GM23338 (cell line): Measurements from ENCODE around the gene RILP. TPM values are rescaled to one million over a fixed set of nuclear protein-coding genes. Genes with fewer than 3 reads are reported as not detected.
A peak's percentile ranks its signal among the peaks of the same experiment; 100 is the strongest.
"Not testable (repeated sequence)": the region's sequence is repeated elsewhere in the genome, so short reads cannot be mapped to it uniquely, and the experiment has no call there.

Experiments used
- ATAC-seq: fragments of 200-7000 bp; cut with Tn5 transposase; 3 replicates; pipeline ENCODE4 v1.9.1; 2020
- DNase-seq: peaks from one replicate; pipeline ENCODE4 v3.0.0-alpha.2; 2015; ENCODE audit warnings: low spot score
- H2AFZ ChIP-seq: fragments of 200-600 bp; sonication (generic); 2 replicates; pipeline ENCODE4 v1.8.0; 2016; ENCODE audit warnings: antibody characterized with exemption, mild to moderate bottlenecking, moderate library complexity
- H3F3A ChIP-seq: fragments of 200-600 bp; sonication (generic); replicated peaks from 2 replicates; pipeline ENCODE4 v1.8.0; 2017; ENCODE audit warnings: antibody characterized with exemption, mixed run types, low read depth
- H3K27ac ChIP-seq: fragments of 200-600 bp; sonication (generic); 2 replicates; pipeline ENCODE4 v1.6.1; 2016; ENCODE audit warnings: low read depth
- H3K27me3 ChIP-seq: fragments of 200-600 bp; sonication (generic); 2 replicates; pipeline ENCODE4 v1.8.0; 2016; ENCODE audit warnings: mild to moderate bottlenecking, mixed run types, moderate library complexity; ENCODE audit not compliant: insufficient read depth
- H3K36me3 ChIP-seq: fragments of 200-600 bp; sonication (generic); 2 replicates; pipeline ENCODE4 v1.8.0; 2016; ENCODE audit warnings: mild to moderate bottlenecking; ENCODE audit not compliant: insufficient read depth
- H3K4me1 ChIP-seq: fragments of 200-600 bp; sonication (generic); 2 replicates; pipeline ENCODE4 v1.8.0; 2016; ENCODE audit warnings: mild to moderate bottlenecking, moderate library complexity; ENCODE audit not compliant: insufficient read depth
- H3K4me2 ChIP-seq: fragments of 200-600 bp; sonication (generic); 2 replicates; pipeline ENCODE4 v1.7.1; 2017; ENCODE audit warnings: mixed run types
- H3K4me3 ChIP-seq: fragments of 200-600 bp; sonication (generic); 2 replicates; pipeline ENCODE4 v1.6.1; 2016; ENCODE audit warnings: mixed run types
- H3K79me2 ChIP-seq: fragments of 200-600 bp; sonication (generic); replicated peaks from 2 replicates; pipeline ENCODE4 v1.8.0; 2017; ENCODE audit warnings: mild to moderate bottlenecking; ENCODE audit not compliant: insufficient read depth
- H3K9me2 ChIP-seq: fragments of 200-600 bp; sonication (generic); 2 replicates; pipeline ENCODE4 v1.8.0; 2017; ENCODE audit not compliant: insufficient read depth
- H4K20me1 ChIP-seq: fragments of 200-600 bp; sonication (generic); replicated peaks from 2 replicates; pipeline ENCODE4 v1.8.0; 2017; ENCODE audit warnings: mild to moderate bottlenecking; ENCODE audit not compliant: insufficient read depth
- H3K27ac Mint-ChIP-seq: 2 replicates; pipeline ENCODE4 v1.8.0; 2020; ENCODE audit warnings: inconsistent platforms, mild to moderate bottlenecking, moderate library complexity, mixed read lengths
- H3K27me3 Mint-ChIP-seq: 3 replicates; pipeline ENCODE4 v1.8.0; 2022; ENCODE audit warnings: low read depth, mild to moderate bottlenecking, moderate library complexity, mixed read lengths, inconsistent platforms; ENCODE audit not compliant: insufficient read depth, poor library complexity
- H3K36me3 Mint-ChIP-seq: 3 replicates; pipeline ENCODE4 v1.8.0; 2021; ENCODE audit warnings: low read depth, mild to moderate bottlenecking, inconsistent platforms, moderate library complexity, mixed read lengths
- H3K4me1 Mint-ChIP-seq: 3 replicates; pipeline ENCODE4 v1.8.0; 2020; ENCODE audit warnings: mild to moderate bottlenecking, inconsistent platforms, mixed read lengths
- H3K4me3 Mint-ChIP-seq: 3 replicates; pipeline ENCODE4 v1.8.0; 2021; ENCODE audit warnings: moderate library complexity, mild to moderate bottlenecking, inconsistent platforms, mixed read lengths
- H3K9me3 Mint-ChIP-seq: 3 replicates; pipeline ENCODE4 v1.8.0; 2020; ENCODE audit warnings: moderate library complexity, mild to moderate bottlenecking, inconsistent platforms, mixed read lengths
- EZH2 ChIP-seq: fragments of 200-600 bp; sonication (generic); IDR thresholded peaks from one replicate; pipeline ENCODE4 v1.8.0; 2017; ENCODE audit warnings: antibody characterized with exemption, mild to moderate bottlenecking, low read depth; ENCODE audit not compliant: unreplicated experiment
- NANOG ChIP-seq: IDR thresholded peaks from 2 replicates; pipeline ENCODE4 v1.6.1; 2016; ENCODE audit warnings: antibody characterized with exemption, borderline replicate concordance
- POLR2AphosphoS5 ChIP-seq: IDR thresholded peaks from 2 replicates; pipeline ENCODE4 v1.6.1; 2016; ENCODE audit warnings: antibody characterized with exemption, low read depth
- STAT1 ChIP-seq: IDR thresholded peaks from one replicate; pipeline ENCODE4 v1.6.1; 2016; ENCODE audit warnings: antibody characterized with exemption; ENCODE audit not compliant: unreplicated experiment
- ZNF331 ChIP-seq: fragments of 250-450 bp; sonication (Bioruptor Pico); IDR thresholded peaks from 2 replicates; pipeline ENCODE4 v1.5.0; 2020; ENCODE audit warnings: low read depth, mild to moderate bottlenecking, moderate library complexity
- polyA plus RNA-seq: library from polyadenylated mRNA; unstranded; fragments of >200 nt; fragmentation: Nextera tagmentation; extraction: Ambion mirVana; gene quantifications from 2 replicates; pipeline ENCODE4 v1.2.1, GENCODE V29; 2016
- total RNA-seq: library from RNA; depleted of rRNA; stranded (reverse); fragments of >200 nt; shearing (Covaris generic); gene quantifications from 2 replicates; pipeline ENCODE4 v1.2.3, GENCODE V29; 2014
- TF ChIP-seq, protein P1 (sequence below), 2 experiments: fragments of 200-600 bp in 1 of 2; sonication (generic) in 1 of 2; conservative IDR thresholded peaks; 2 replicates each; pipeline versions ENCODE4 v1.5.1 to v1.6.1; 2016 to 2017; ENCODE audit warnings: antibody characterized with exemption in 2 of 2, low read depth in 2 of 2, mild to moderate bottlenecking in 2 of 2, moderate library complexity in 1 of 2

The RILP gene
- total and polyA plus RNA-seq, 2 experiments from 2014 or later = 9.2 to 10.8 TPM

- DNase-seq (no peak), ATAC-seq (no peak)
- Histone ChIP-seq H3K27me3 (no peaks in the 10 kb centered on the region), H3K36me3 (peaks cover 50% of the 10 kb centered on the region), H3K27ac (no peak overlapping the region), H3K4me2 (peak overlapping the region; percentile 97), H3K4me1 (peaks cover 5% of the 10 kb centered on the region), H4K20me1 (peaks cover 34% of the 10 kb centered on the region), H3K79me2 (peaks cover 37% of the 10 kb centered on the region), H3F3A (peaks cover 7% of the 10 kb centered on the region; the same call in 1 of the 2 replicates), H2AFZ (no peak overlapping the region), H3K9me2 (no peaks in the 10 kb centered on the region), H3K4me3 (peak overlapping the region; percentile 86)
- Mint-ChIP-seq H3K27me3 (peaks cover 15% of the 10 kb centered on the region), H3K9me3 (peaks cover 4% of the 10 kb centered on the region; the same call in 2 of the 3 replicates), H3K27ac (no peak overlapping the region), H3K36me3 (peaks cover 61% of the 10 kb centered on the region), H3K4me3 (peak overlapping the region; percentile 96), H3K4me1 (peaks cover 10% of the 10 kb centered on the region; the same call in 2 of the 3 replicates)
- TF ChIP-seq EZH2 (no peak), STAT1 (no peak), ZNF331 (CRISPR knock-in tag) (no peak)
Measured at GRCh38 chr17:1683459-1683858, 33.8 kb upstream of the RILP start.

DNA sequence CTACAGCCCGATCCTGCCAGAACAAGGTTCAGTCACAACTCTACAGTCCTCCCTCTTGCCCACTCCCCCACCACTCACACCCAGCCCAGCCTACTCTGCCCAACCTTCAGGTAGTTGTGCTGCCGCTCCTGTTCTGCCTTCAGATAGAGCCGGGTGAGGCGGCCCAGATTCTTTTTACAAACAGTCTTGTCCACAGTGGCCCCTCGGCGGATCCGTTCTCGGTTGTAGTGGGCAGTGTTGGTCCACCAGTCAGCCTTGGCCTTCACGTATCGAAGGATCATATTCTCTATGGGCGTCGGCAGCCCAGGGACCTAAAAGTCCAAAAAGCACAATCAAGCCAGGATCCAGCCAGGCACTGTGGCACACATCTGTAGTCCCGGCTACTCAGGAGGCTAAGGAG, 26.7 kb upstream of the RILP start:
- Histone ChIP-seq H3K4me2 (no peak overlapping the region), H3K4me3 (no peak overlapping the region), H3K79me2 (0 out of 2 replicates have a peak, but pooled peaks cover 7% of the 10 kb centered on the region), H3K27me3 (no peaks in the 10 kb centered on the region), H3K36me3 (peaks cover 94% of the 10 kb centered on the region), H3K4me1 (no peaks in the 10 kb centered on the region), H4K20me1 (peaks cover 45% of the 10 kb centered on the region), H2AFZ (no peak overlapping the region), H3K9me2 (no peaks in the 10 kb centered on the region), H3K27ac (no peak overlapping the region), H3F3A (peaks cover 9% of the 10 kb centered on the region; the same call in 1 of the 2 replicates)
- Mint-ChIP-seq H3K36me3 (peaks cover 96% of the 10 kb centered on the region), H3K4me1 (no peaks in the 10 kb centered on the region), H3K27me3 (peaks cover 3% of the 10 kb centered on the region), H3K4me3 (no peak overlapping the region), H3K27ac (no peak overlapping the region), H3K9me3 (no peaks in the 10 kb centered on the region)
- TF ChIP-seq, protein P1, sequence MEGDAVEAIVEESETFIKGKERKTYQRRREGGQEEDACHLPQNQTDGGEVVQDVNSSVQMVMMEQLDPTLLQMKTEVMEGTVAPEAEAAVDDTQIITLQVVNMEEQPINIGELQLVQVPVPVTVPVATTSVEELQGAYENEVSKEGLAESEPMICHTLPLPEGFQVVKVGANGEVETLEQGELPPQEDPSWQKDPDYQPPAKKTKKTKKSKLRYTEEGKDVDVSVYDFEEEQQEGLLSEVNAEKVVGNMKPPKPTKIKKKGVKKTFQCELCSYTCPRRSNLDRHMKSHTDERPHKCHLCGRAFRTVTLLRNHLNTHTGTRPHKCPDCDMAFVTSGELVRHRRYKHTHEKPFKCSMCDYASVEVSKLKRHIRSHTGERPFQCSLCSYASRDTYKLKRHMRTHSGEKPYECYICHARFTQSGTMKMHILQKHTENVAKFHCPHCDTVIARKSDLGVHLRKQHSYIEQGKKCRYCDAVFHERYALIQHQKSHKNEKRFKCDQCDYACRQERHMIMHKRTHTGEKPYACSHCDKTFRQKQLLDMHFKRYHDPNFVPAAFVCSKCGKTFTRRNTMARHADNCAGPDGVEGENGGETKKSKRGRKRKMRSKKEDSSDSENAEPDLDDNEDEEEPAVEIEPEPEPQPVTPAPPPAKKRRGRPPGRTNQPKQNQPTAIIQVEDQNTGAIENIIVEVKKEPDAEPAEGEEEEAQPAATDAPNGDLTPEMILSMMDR (conservative IDR thresholded peaks at IDR 0.05; ENCODE audit: low read depth in 2 of 2) = no peak
- TF ChIP-seq NANOG = no peak
- DNase-seq (no peak), ATAC-seq (no peak)

GRCh38 chr17:1673041-1673785, 23.5 kb upstream of the RILP start:
- H3K9me3 Mint-ChIP-seq = no peaks in the 10 kb centered on the region
- no peaks in the 10 kb centered on the region for H3K9me2 ChIP-seq
- TF ChIP-seq, protein P1 (conservative IDR thresholded peaks at IDR 0.05; ENCODE audit: low read depth in 2 of 2) = no peak
- 0 out of 2 replicates have a peak, but pooled peaks have one; percentile 32 for TF ChIP-seq POLR2AphosphoS5
- no peak overlapping the region for H3K4me3 ChIP-seq
- DNase-seq (no peak), ATAC-seq (no peak)
- no peak overlapping the region for H2AFZ ChIP-seq
- peaks cover 38% of the 10 kb centered on the region for H4K20me1 ChIP-seq
- H3K27ac ChIP-seq = no peak overlapping the region
- no peaks in the 10 kb centered on the region for H3K4me1 ChIP-seq
- no peaks in the 10 kb centered on the region for H3K4me1 Mint-ChIP-seq
- peaks cover 90% of the 10 kb centered on the region for H3K36me3 ChIP-seq
- H3K4me2 ChIP-seq = no peak overlapping the region
- H3K27me3 Mint-ChIP-seq = peaks cover 6% of the 10 kb centered on the region
- peaks cover 96% of the 10 kb centered on the region for H3K36me3 Mint-ChIP-seq
- H3K79me2 ChIP-seq = peaks cover 8% of the 10 kb centered on the region; the same call in 1 of the 2 replicates
- H3K4me3 Mint-ChIP-seq = no peak overlapping the region
- H3F3A ChIP-seq = peaks cover 16% of the 10 kb centered on the region
- H3K27me3 ChIP-seq = no peaks in the 10 kb centered on the region
- H3K27ac Mint-ChIP-seq = no peak overlapping the region

DNA sequence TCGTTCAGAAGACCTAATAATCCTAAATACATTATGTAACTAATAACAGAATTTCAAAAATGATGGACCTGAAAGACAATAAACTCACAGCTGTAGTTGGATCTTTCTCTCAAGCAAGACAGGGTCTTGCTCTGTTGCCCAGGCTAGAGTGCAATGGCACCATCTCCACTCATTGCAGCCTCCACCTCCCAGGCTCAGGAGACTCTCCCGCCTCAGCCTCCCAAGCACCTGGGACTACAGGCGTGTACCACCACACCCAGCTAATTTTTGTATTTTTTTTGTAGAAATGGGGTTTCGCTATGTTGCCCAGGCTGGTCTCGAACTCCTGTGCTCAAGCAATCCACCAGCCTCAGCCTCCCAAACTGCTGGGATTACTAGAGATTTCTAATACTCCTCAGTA, 14.3 kb upstream of the RILP start:
- H4K20me1 ChIP-seq = peaks cover 20% of the 10 kb centered on the region
- H3K27ac ChIP-seq, H3K4me1 Mint-ChIP-seq: not testable (repeated sequence)

More for the DNA sequence above, 14.3 kb upstream of the RILP start:
- DNase-seq, H2AFZ ChIP-seq, H3K27ac Mint-ChIP-seq, H3K4me2 ChIP-seq, H3F3A ChIP-seq, H3K9me2 ChIP-seq, H3K27me3 ChIP-seq, ATAC-seq, H3K4me1 ChIP-seq, H3K27me3 Mint-ChIP-seq, H3K4me3 ChIP-seq, H3K9me3 Mint-ChIP-seq, H3K4me3 Mint-ChIP-seq: not testable (repeated sequence)
- H3K36me3 Mint-ChIP-seq = peaks cover 92% of the 10 kb centered on the region
- peaks cover 77% of the 10 kb centered on the region for H3K36me3 ChIP-seq
- H3K79me2 ChIP-seq = peaks cover 22% of the 10 kb centered on the region
